ENCODE data around the gene SPTLC2. TPM values are rescaled to one million over a fixed set of nuclear protein-coding genes. Genes with fewer than 3 reads are reported as not detected.

The SPTLC2 gene
- total RNA-seq: 17.2 and 17.5 TPM in 2 replicates

GRCh38 chr14:77616454-77617229, at the start of gene SPTLC2:
SPTLC2 (minus strand) TSS chr14:77616637; CDS start chr14:77616579, 58 bp downstream.

GRCh38 chr14:77498120-77498979, 118.1 kb downstream of the SPTLC2 start, which contains the start of gene ISM2:
ISM2 (minus strand) TSS chr14:77498816; CDS start chr14:77498793, 23 bp downstream.

GRCh38 chr14:77457522-77458248, 158.8 kb downstream of the SPTLC2 start, which contains the start of the genes AHSA1 and VIPAS39:
AHSA1 (plus strand) TSS chr14:77458093; CDS start chr14:77458190, 97 bp downstream.
VIPAS39 (minus strand) TSS chr14:77457601; CDS start chr14:77454102, 3,499 bp downstream.

Other genes with a start within 250 kb of the SPTLC2 start
- 3.5 and 3.7 TPM in 2 replicates for gene TMED8, start 239.5 kb downstream of the SPTLC2 start, total RNA-seq
- gene SAMD15, start 239.3 kb downstream of the SPTLC2 start, total RNA-seq: 0.94 and 1.3 TPM in 2 replicates
- 0.26 and 0.32 TPM in 2 replicates for gene NOXRED1, start 193.1 kb downstream of the SPTLC2 start, total RNA-seq
- gene VIPAS39, start 159.0 kb downstream of the SPTLC2 start, total RNA-seq: 32.2 and 36.1 TPM in 2 replicates
- 76.8 and 95.2 TPM in 2 replicates for gene AHSA1, start 158.5 kb downstream of the SPTLC2 start, total RNA-seq
- gene ISM2, start 117.8 kb downstream of the SPTLC2 start, total RNA-seq: 0.16 and 0.17 TPM in 2 replicates
- 6.4 and 7.6 TPM in 2 replicates for gene ALKBH1, start 91.4 kb upstream of the SPTLC2 start, total RNA-seq
- gene SLIRP, start 91.5 kb upstream of the SPTLC2 start, total RNA-seq: 113 and 139 TPM in 2 replicates
- gene SNW1, start 144.5 kb upstream of the SPTLC2 start, total RNA-seq: 44.8 TPM in 2 replicates
- gene ADCK1, start 183.5 kb upstream of the SPTLC2 start, total RNA-seq: 3.8 and 4.5 TPM in 2 replicates

Measured in bronchial smooth muscle cell (primary cell).